AG04450 (cell line): ENCODE measurements around the gene SMIM27. TPM values are rescaled to one million over a fixed set of nuclear protein-coding genes. Genes with fewer than 3 reads are reported as not detected.

Source experiments
- CTCF ChIA-PET: fragments of 300-600, 350-600 bp; formaldehyde crosslinking; extraction: SDS; loops from one replicate; lab custom pipeline; 2022; ENCODE audit warnings: antibody characterized with exemption, inconsistent platforms; lab: Charles Lee
- POLR2A ChIA-PET: fragments of 350-600 bp; formaldehyde crosslinking; extraction: SDS; loops from one replicate; lab custom pipeline; 2021; ENCODE audit warnings: antibody characterized with exemption, inconsistent platforms; lab: Yijun Ruan, JAX
- DNase-seq: peaks from one replicate; pipeline ENCODE4 v3.0.0-alpha.2; 2011; ENCODE audit warnings: low read depth, low spot score
- H3K27ac ChIP-seq: one replicate; pipeline ENCODE4 v1.5.1; 2012; ENCODE audit warnings: low read depth, low read length, control low read depth
- H3K27me3 ChIP-seq: one replicate; pipeline ENCODE4 v1.6.0; 2012; ENCODE audit warnings: low read length; ENCODE audit not compliant: control insufficient read depth, insufficient read depth
- H3K4me3 ChIP-seq: 2 replicates; pipeline ENCODE4 v1.5.1; 2011; ENCODE audit warnings: mild to moderate bottlenecking, low read depth, low read length, control low read depth
- H3K9me3 ChIP-seq: 2 replicates; pipeline ENCODE4 v1.5.1; 2012; ENCODE audit warnings: low read length; ENCODE audit not compliant: control insufficient read depth, insufficient read depth
- polyA minus RNA-seq: library from RNA; depleted of rRNA, polyadenylated mRNA; stranded (reverse); fragments of >200 nt; gene quantifications from 2 replicates; pipeline ENCODE4 v1.2.3, GENCODE V29; 2011; rRNA and poly(A)+ RNA removed
- polyA plus RNA-seq: library from polyadenylated mRNA; depleted of rRNA; stranded (reverse); fragments of >200 nt; gene quantifications from 2 replicates; pipeline ENCODE4 v1.2.3, GENCODE V29; 2011; rRNA removed
- TF ChIP-seq, protein P1 (sequence below): IDR thresholded peaks from 2 replicates; pipeline ENCODE4 v1.5.1; 2011; ENCODE audit warnings: low read depth, low read length, control low read depth, inconsistent platforms

SMIM27 gene, protein sequence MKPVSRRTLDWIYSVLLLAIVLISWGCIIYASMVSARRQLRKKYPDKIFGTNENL
- 7.2 and 11.6 TPM in 2 replicates for polyA plus RNA-seq
- polyA minus RNA-seq: 1.3 and 1.7 TPM in 2 replicates

DNA sequence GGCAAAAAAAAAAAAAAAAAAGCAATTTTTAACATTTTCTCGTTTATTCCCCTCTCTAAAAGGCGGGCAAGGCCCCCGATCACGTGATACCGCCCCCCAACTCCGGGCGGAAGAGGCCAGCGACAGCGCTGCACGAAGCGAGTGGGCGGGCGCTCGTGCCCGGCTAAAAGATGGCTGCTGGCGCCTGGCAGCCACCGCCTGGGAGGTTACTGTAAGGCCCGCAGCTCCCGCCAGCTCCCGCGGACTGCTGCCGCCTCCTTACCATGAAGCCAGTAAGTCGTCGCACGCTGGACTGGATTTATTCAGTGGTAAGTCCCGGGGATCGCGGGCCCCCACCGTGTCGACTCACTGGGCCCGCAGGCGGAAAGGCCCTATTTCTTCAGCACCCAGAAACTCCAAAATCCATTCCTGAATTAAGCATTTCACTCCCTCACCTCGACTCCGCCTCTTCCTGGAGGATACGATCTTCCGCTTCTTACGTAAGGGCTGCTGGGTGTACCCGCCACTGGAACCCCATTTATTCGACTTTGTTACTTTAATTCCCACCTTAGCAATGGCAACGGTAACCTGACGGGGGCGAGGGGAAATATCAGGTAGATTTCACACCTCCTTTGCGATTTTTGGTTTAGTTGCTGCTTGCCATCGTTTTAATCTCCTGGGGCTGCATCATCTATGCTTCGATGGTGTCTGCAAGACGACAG, at the start of gene SMIM27, which contains the start of gene TOPORS:
TSS of gene SMIM27 (plus strand) at position 156 of the 701 bp plus-strand sequence. CDS start at position 264, 108 bp downstream.
TSS of gene TOPORS (minus strand) at position 415 of the 701 bp plus-strand sequence. CDS start at position 265, 150 bp downstream.
- peak within 1 kb of the TSS; percentile 97 for H3K27ac ChIP-seq
- H3K9me3 ChIP-seq: no peaks in the 10 kb centered on the region
- ChIA-PET POLR2A (interaction anchor here (1.0 to 2.9 kb wide), 3 partner anchors 26 to 473 kb away, joined by 8 to 17 read pairs (median 10); partner anchors contain the start of genes DNAJA1 and RIGI), CTCF (interaction anchor here (0.7 to 10.9 kb wide), 5 partner anchors 17 to 174 kb away, joined by 3 to 106 read pairs (median 4); no protein-coding TSS in a partner anchor)
- peak within 1 kb of the TSS; percentile 82 for H3K4me3 ChIP-seq
- no peaks in the 10 kb centered on the region for H3K27me3 ChIP-seq
- DNase-seq: peak; percentile 72
- TF ChIP-seq, protein P1, sequence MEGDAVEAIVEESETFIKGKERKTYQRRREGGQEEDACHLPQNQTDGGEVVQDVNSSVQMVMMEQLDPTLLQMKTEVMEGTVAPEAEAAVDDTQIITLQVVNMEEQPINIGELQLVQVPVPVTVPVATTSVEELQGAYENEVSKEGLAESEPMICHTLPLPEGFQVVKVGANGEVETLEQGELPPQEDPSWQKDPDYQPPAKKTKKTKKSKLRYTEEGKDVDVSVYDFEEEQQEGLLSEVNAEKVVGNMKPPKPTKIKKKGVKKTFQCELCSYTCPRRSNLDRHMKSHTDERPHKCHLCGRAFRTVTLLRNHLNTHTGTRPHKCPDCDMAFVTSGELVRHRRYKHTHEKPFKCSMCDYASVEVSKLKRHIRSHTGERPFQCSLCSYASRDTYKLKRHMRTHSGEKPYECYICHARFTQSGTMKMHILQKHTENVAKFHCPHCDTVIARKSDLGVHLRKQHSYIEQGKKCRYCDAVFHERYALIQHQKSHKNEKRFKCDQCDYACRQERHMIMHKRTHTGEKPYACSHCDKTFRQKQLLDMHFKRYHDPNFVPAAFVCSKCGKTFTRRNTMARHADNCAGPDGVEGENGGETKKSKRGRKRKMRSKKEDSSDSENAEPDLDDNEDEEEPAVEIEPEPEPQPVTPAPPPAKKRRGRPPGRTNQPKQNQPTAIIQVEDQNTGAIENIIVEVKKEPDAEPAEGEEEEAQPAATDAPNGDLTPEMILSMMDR: no peak

DNA sequence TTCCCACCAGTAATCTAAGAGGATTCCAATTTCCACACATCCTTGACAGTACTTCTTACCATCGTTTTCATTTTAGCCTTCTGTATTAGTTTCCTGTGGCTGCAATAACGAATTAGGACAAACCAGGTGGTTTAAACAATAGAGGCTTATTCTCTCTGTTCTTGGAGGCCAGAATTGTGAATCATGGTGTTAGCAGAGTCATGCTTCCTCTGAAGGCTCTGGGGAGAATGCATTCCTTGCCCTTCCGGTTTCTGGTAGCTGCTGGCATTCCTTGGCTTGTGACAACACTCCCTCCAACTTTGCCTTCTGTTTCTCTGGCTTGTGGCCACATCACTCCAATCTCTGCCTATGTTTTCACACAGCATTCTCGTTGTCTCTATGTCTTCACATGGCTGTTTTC, 49.7 kb upstream of the SMIM27 start:
- H3K27me3 ChIP-seq: no peaks in the 10 kb centered on the region
- H3K4me3 ChIP-seq: no peak overlapping the region
- ChIA-PET CTCF (interaction anchor here (0.5 kb wide), 1 partner anchor 28 kb away, joined by 3 read pairs; no protein-coding TSS in a partner anchor), POLR2A (no interaction called here)
- TF ChIP-seq, protein P1: no peak
- DNase-seq: no peak
- peaks cover 5% of the 10 kb centered on the region for H3K9me3 ChIP-seq
- no peak overlapping the region for H3K27ac ChIP-seq

DNA sequence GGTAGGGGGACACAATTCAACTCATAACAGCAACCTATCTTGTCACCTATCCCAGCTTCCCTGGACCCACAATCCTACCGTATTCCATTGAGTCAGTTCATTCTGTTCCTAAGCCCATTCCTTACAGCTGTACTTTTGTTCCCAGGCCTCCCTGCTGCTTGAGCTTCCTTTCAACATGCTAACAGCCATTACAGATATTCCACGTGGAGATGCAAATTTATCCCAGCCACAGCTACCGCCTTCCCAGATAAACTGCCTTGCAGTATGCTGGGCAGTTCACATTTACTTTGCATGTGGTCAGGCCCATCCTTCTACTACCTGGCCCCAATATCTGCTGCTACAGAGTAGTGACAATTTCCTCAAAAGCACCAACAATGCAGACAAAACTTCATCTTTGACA, 49.1 kb upstream of the SMIM27 start:
- CTCF ChIA-PET: interaction anchor here (0.7 kb wide), 1 partner anchor 77 kb away, joined by 3 read pairs; no protein-coding TSS in a partner anchor
- DNase-seq: no peak
- no peak overlapping the region for H3K27ac ChIP-seq

DNA sequence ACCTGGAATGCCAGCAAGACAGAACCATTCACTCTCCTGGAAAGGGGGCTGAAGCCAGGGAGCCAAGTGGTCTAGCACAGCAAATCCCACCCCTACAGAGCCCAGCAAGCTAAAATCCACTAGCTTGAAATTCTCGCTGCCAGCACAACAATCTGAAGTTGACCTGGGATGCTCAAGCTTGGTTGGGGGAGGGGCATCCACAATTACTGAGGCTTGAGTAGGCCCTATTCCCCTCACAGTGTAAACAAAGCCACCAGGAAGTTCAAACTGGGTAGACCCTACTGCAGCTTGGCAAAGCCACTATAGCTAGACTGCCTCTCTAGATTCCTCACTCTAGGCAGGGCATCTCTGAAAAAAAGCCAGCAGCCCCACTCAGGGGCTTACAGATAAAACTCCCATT, 43.4 kb upstream of the SMIM27 start:
- TF ChIP-seq, protein P1: no peak
- Histone ChIP-seq H3K27ac (no peak overlapping the region), H3K27me3 (no peaks in the 10 kb centered on the region), H3K4me3 (no peak overlapping the region), H3K9me3 (no peaks in the 10 kb centered on the region)
- CTCF ChIA-PET: interaction anchor here (0.5 to 1.2 kb wide), 2 partner anchors 24 to 130 kb away, joined by 3 to 4 read pairs; no protein-coding TSS in a partner anchor
- DNase-seq: no peak
- POLR2A ChIA-PET: no interaction called here

More for the DNA sequence above, 49.1 kb upstream of the SMIM27 start:
- Histone ChIP-seq H3K27me3 (no peaks in the 10 kb centered on the region), H3K4me3 (no peak overlapping the region), H3K9me3 (peaks cover 5% of the 10 kb centered on the region; the same call in 1 of the 2 replicates)
- POLR2A ChIA-PET: no interaction called here
- TF ChIP-seq, protein P1: no peak
